Esophagus squamous epithelium (tissue), 4 donors: ENCODE results near the gene ZNF584.

Experiments used
- POLR2A ChIP-seq, 4 donors: fragments of 450-650 bp; IDR thresholded peaks; one replicate each; pipeline ENCODE4 v1.6.1; 2017; ENCODE audit warnings: antibody characterized with exemption in 4 of 4, mild to moderate bottlenecking in 4 of 4, moderate library complexity in 3 of 4
- TF ChIP-seq, protein P1 (sequence below), 6 experiments: fragments of 450-650 bp in 4 of 6; fragments of 200-600 bp in 2 of 6; sonication (generic) in 2 of 6; IDR thresholded peaks; one replicate each; pipeline ENCODE4 v1.5.1; 2016 to 2019; ENCODE audit warnings: antibody characterized with exemption in 6 of 6, mild to moderate bottlenecking in 4 of 6, moderate library complexity in 4 of 6

DNA sequence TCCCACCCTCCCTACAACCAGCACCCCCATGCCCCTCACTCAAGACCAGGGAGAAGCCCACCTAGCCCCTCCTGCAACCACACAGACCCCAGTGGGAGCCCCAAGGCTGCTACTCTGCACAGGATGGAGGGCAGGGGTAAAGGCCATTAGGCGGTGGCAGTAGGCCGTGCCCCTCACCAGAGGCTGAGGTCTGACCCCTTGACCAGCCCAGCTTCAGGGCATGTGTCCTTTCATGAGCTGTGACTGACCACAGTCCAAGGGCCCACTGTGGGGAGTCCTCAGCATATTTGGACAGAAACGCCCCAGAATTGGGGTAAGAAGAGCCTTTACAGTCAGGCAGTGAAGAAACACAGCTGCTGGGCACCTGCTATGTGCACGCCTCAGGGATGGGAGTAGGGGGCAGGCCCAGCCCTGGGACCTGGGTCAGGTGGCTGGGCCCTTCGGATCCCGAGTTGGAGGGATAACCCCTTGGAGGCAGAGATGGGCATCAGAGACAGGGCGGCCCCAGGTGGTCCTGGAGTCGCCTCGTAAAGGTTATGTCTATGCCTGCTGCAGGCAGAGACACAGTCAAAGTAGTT, 23.0 kb upstream of the ZNF584 start:
- TF ChIP-seq, protein P1, sequence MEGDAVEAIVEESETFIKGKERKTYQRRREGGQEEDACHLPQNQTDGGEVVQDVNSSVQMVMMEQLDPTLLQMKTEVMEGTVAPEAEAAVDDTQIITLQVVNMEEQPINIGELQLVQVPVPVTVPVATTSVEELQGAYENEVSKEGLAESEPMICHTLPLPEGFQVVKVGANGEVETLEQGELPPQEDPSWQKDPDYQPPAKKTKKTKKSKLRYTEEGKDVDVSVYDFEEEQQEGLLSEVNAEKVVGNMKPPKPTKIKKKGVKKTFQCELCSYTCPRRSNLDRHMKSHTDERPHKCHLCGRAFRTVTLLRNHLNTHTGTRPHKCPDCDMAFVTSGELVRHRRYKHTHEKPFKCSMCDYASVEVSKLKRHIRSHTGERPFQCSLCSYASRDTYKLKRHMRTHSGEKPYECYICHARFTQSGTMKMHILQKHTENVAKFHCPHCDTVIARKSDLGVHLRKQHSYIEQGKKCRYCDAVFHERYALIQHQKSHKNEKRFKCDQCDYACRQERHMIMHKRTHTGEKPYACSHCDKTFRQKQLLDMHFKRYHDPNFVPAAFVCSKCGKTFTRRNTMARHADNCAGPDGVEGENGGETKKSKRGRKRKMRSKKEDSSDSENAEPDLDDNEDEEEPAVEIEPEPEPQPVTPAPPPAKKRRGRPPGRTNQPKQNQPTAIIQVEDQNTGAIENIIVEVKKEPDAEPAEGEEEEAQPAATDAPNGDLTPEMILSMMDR (IDR thresholded peaks at IDR 0.05): no peak
- TF ChIP-seq POLR2A (IDR thresholded peaks at IDR 0.05): no peak
